CD4-positive, alpha-beta T cell treated with Interferon alpha-2 for 1 hour (primary cell): ENCODE measurements around the gene SLC39A9.
"Not testable (repeated sequence)": the region's sequence is repeated elsewhere in the genome, so short reads cannot be mapped to it uniquely, and the experiment has no call there.

ENCODE experiments used
- DNase-seq, 2 donors: peaks; one replicate each; pipeline ENCODE4 v3.0.0-alpha.2; 2020 to 2022

SLC39A9 gene

GRCh38 chr14:69479696-69480095 is 81.2 kb downstream of the SLC39A9 start:
- no peak for DNase-seq

GRCh38 chr14:69480136-69480535 is 81.6 kb downstream of the SLC39A9 start:
- no peak for DNase-seq

- no peak for DNase-seq
These were observed 83.5 kb downstream of the SLC39A9 start for GRCh38 chr14:69481815-69482568.

GRCh38 chr14:69483765-69484443 is 85.4 kb downstream of the SLC39A9 start:
- no peak for DNase-seq

- no peak for DNase-seq
These were observed 86.2 kb downstream of the SLC39A9 start, which contains the start of gene PLEKHD1 for GRCh38 chr14:69484444-69485314. Gene PLEKHD1, plus strand, starts transcription at chr14:69484728. Its CDS starts 238 bp downstream, at chr14:69484966.

GRCh38 chr14:69485315-69485660 is 86.8 kb downstream of the SLC39A9 start:
- DNase-seq, result no peak

GRCh38 chr14:69485701-69486100 is 87.2 kb downstream of the SLC39A9 start:
- no peak for DNase-seq

GRCh38 chr14:69487226-69487625 is 88.7 kb downstream of the SLC39A9 start:
- no peak for DNase-seq

- no peak for DNase-seq
These were observed 89.3 kb downstream of the SLC39A9 start for GRCh38 chr14:69487771-69488170.

- no peak for DNase-seq
These were observed 91.0 kb downstream of the SLC39A9 start for GRCh38 chr14:69489495-69489894.

- no peak for DNase-seq
These were observed 91.9 kb downstream of the SLC39A9 start for GRCh38 chr14:69490219-69490918.

- no peak for DNase-seq
These were observed 92.7 kb downstream of the SLC39A9 start for GRCh38 chr14:69491193-69491592.

- DNase-seq, result no peak
These were observed 94.5 kb downstream of the SLC39A9 start for GRCh38 chr14:69493038-69493437.

GRCh38 chr14:69493791-69494190 is 95.3 kb downstream of the SLC39A9 start:
- DNase-seq, result no peak

GRCh38 chr14:69495341-69495921 is 96.9 kb downstream of the SLC39A9 start:
- no peak for DNase-seq

GRCh38 chr14:69497866-69498265 is 99.4 kb downstream of the SLC39A9 start:
- DNase-seq, result not testable (repeated sequence)

GRCh38 chr14:69498286-69498685 is 99.8 kb downstream of the SLC39A9 start:
- not testable (repeated sequence) for DNase-seq

GRCh38 chr14:69499436-69499835 is 100.9 kb downstream of the SLC39A9 start:
- DNase-seq, result no peak

- no peak for DNase-seq
These were observed 101.6 kb downstream of the SLC39A9 start for GRCh38 chr14:69500096-69500495.

GRCh38 chr14:69500736-69501135 is 102.2 kb downstream of the SLC39A9 start:
- no peak for DNase-seq

- DNase-seq, result no peak
These were observed 102.9 kb downstream of the SLC39A9 start for GRCh38 chr14:69501423-69501838.

GRCh38 chr14:69504775-69505174 is 106.3 kb downstream of the SLC39A9 start:
- no peak for DNase-seq
